Activated CD4-positive, CD25-positive, alpha-beta regulatory T cell treated with anti-CD3 and anti-CD28 coated beads, Interleukin-2, amount 50 U/mL, for 72 hours (primary cell): ENCODE results near the gene C2CD3.
"Not testable (repeated sequence)": the region's sequence is repeated elsewhere in the genome, so short reads cannot be mapped to it uniquely, and the experiment has no call there.

Source experiments
- DNase-seq: peaks from one replicate; pipeline ENCODE4 v3.0.0; 2021

The C2CD3 gene

DNA sequence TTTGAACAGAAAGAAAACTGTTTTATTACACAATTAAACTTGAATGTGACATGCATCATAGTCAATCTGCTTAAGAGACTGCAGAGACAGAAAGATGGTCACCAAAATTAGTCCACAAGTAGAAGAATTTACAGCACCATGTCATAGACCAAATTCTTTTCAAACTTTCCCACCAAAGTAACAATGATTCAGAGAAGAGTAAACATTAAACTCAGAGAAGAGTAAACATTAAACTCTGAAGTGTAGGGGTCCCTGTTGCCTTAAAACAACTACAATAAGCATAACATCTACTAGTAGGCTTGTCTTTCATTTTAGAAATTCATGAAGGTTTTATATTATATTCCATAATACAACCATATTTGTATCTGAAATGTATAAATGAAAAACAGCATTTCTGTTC lies 104.1 kb downstream of the C2CD3 start:
- not testable (repeated sequence) for DNase-seq

- not testable (repeated sequence) for DNase-seq
These were observed 105.3 kb downstream of the C2CD3 start for GRCh38 chr11:74065534-74065933.

GRCh38 chr11:74063628-74064027 lies 107.2 kb downstream of the C2CD3 start:
- DNase-seq, result not testable (repeated sequence)

- not testable (repeated sequence) for DNase-seq
These were observed 109.2 kb downstream of the C2CD3 start for GRCh38 chr11:74061599-74061998.

GRCh38 chr11:74057249-74058151 lies 113.3 kb downstream of the C2CD3 start:
- no peak for DNase-seq

- DNase-seq, result no peak
These were observed 114.9 kb downstream of the C2CD3 start for GRCh38 chr11:74055938-74056337.

GRCh38 chr11:74050465-74050864 lies 120.3 kb downstream of the C2CD3 start:
- no peak for DNase-seq

GRCh38 chr11:74048993-74049392 lies 121.8 kb downstream of the C2CD3 start:
- no peak for DNase-seq

GRCh38 chr11:74044538-74044937 lies 126.3 kb downstream of the C2CD3 start:
- DNase-seq, result no peak

- DNase-seq, result no peak
These were observed 127.4 kb downstream of the C2CD3 start for GRCh38 chr11:74043450-74043849.

- no peak for DNase-seq
These were observed 133.5 kb downstream of the C2CD3 start for GRCh38 chr11:74037309-74037708.

DNA sequence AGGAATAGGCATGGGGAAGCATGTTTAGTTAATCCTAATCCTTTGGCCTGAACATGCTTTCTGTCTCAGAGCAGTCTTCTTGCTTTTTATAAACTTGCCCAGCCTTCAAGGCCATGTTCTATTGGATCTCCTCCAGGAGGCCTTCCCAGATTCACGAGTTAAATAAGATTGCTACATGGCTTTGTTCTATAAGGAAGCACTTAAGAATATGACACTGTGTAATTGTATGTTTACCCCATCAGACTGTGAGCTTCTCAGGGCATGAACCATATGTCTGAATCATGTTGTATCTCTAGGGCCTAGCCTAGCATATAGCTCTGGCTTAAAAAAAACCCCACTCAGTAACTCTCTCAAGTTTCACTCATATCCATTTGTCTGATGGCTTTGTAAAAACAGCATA lies 135.5 kb downstream of the C2CD3 start:
- no peak for DNase-seq

- DNase-seq, result no peak
These were observed 137.8 kb downstream of the C2CD3 start for GRCh38 chr11:74033046-74033445.

DNA sequence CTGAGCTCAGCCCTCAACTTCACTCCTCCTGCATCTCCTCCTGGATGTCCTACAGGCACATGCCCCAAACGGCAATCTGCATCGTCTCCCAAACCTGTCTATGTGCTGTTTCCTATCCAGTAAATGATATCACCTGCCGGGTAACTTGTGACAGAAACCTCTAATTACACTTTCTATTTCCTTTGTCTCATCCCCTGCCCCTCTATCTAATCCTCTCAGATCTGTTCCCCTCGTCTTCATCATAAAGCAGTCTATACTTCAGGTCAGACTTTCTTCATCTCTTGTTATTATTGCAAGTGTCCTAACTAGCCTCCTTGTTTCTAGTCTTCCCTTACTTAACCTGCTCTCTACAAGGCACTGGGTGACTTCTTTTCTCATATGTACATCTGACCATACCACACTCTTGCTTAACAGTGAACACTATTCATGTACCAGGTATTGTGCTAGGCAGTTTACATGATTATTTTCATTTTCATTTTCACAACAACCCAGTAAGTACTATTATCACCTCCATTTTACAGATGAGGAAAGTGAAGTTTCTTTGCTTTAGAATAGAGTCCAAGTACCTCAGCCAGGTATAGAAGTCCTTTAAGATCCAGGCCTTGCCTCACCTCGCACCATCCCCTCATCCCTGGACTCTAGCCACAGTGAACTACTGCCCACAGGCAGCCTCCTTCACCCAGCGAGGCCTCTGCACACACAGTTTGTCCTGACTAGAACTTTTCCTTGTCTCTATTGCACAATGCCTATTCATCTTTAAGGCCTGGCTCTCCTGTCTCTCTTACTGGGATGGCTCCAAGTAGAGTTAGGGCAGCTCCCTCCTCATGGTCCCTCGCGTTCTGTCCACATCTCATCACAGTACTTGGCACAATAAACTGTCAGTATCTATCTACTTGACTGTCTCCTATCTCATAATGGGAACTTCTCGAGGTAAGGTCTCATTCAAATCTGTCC lies 139.8 kb downstream of the C2CD3 start:
- DNase-seq, result no peak

DNA sequence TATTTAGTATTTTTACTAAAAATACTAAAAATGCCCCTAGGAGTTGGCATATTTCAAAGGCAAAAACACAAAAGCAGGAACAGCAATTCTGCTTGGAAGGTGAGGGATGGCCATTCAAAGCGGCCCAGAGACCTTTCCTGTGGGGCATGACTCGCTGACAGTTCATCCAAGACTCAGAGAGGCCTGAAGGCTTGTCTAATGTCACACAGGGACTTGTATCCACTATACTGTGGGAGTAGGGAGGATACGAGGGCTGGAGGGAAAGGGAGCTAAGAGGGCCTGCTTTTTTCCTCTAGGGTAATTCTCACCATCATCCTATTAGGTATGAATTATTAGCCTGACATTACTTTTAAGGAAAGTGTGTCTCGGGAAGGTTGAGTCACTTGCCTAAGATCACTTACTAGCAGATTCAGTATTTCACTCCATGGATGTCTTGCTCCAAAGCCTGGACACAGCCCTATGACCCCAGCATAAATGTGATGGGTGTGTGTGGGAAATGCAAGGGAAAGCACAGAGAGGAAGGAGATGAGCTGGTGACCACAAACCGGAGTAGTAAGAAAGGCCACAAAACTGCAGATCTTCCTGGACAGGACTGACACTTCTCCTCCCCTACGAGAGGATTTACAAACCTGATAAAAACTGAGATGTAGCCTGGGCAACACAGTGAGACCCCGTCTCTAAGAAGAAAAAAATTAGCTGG lies 145.2 kb downstream of the C2CD3 start:
- no peak for DNase-seq

DNA sequence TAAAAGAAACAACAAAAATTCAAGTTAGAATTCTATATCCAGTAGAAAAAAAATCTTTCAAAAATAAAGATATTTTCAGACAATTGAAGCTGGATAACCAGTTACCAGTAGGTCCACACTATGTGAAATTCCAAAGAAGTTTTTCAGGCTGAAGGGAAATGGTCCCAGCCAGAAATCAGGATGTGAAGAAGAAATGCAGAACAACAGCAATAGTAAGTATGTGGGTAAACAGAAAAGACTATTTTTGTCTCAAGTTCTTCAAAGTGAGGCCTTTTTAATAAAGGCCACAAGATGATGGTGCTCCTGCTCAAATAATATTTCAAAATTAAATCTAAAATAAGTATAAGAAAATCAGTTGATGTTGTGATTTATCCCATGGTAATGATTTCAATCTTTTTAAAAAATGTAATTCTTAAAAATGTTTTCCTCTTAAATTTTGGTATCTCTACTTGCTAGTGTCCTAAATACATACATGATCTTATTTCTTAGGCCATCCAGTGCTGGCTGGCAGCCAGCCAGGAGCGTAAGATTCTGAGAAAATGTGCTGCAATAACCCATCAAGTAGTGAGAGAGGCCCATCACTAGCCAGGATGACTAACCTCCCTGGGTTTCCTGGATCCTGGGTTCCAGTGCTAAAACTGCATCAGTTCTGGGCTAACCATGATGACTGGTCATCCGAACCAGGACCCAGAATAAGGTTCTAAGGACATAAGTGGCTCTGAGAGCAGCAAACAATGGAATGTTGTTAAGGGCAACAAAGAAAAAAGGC lies 146.4 kb downstream of the C2CD3 start:
- no peak for DNase-seq

DNA sequence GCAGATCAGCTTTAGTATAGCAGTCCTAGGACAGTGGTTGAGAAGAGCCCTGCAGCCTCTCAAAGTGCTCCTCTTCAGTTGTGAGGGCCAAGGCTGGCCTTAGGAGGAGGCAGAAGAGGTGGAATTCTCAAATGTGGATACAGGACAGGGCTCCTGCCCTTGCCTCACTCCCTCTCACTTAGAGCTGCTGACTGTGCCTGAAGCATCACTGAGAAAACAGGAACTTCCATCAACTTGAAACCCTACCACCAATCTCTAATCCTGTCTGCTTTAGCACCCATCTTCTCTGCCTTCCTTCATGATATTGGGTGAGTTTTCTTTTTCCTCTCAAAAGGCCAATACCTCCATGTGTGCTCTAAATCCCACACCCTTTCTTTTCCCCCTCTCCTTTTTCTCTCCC lies 147.5 kb downstream of the C2CD3 start:
- DNase-seq, result no peak

- DNase-seq, result no peak
These were observed 148.3 kb downstream of the C2CD3 start for GRCh38 chr11:74022546-74022945.

GRCh38 chr11:74021998-74022397 lies 148.8 kb downstream of the C2CD3 start:
- no peak for DNase-seq

DNA sequence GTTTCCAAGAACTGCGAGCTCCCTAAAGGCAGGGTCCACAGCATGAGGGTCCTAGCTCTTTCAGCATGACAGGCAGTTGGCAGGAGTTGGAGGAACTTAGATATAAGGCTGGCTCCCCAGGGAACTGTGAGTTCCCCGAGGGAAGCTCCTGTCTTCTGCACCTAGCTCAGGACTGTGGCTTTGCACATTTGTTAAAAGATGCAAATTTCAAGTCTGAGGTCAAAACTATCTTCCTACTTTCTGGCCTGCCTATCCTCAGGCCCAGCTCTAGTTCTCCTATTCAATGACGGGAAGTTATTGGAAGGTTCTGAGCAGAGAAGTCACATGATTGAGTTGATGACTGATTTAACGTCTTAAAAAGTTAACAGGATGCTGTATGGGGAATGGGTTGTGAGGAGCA lies 150.3 kb downstream of the C2CD3 start:
- no peak for DNase-seq

DNA sequence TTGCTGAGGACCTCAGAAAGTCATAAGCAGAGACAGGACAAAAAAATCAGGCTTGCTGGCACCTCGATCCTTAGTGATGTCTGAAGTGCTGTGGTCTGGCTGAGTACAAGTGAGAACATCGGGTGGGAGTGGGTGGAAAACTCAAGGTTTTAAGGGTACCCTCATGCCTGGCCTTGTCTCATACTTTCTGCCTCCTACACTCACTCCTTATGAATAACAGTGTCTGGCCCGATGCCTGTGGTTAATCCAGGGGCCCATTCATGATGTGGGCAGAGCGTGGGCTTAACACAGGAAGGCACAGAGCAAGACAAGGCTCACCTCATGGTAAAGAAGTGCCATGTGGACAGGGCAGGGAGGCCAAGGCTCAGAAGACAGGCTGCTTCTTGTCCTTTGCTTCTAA lies 150.9 kb downstream of the C2CD3 start:
- peak; percentile 52 for DNase-seq

DNA sequence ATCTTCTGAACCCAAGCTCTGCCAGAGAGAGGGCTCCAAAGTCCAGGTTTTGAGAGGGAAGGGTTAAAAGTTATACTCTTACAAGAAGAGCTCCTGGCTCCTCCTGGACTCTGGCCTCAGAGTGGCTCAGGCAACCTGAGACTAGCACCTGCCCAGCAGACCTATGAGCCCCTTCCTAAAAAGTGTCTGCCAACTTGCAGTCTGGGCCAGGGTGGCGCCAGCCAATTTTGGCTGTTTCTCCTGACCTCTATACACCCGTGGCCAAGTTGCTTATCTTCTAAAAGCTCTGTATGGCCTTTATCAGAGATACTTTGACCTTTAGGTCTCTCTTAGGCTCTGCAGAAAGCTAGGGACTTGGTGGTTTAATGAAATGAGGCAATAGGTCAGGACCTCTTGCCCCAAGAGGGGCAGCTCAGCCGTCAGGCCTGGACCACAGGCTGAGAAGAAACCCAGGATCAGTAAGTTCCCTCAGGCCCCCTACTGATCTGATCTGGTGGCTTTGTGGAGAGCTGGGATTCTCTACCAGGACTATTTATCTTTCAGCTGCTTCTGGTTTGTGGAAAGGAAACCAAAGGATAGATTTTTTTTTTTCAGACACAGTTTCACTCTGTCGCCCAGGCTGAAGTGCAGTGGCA lies 151.6 kb downstream of the C2CD3 start:
- no peak for DNase-seq
